Fibroblast of skin of right biceps (primary cell): ENCODE measurements around the gene GNA14.
"Not testable (repeated sequence)": the region's sequence is repeated elsewhere in the genome, so short reads cannot be mapped to it uniquely, and the experiment has no call there.

Experiments used
- DNase-seq: peaks from one replicate; pipeline ENCODE4 v3.0.0-alpha.2; 2013

The GNA14 gene

GRCh38 chr9:77486463-77486862 is 161.7 kb downstream of the GNA14 start:
- DNase-seq: no peak

DNA sequence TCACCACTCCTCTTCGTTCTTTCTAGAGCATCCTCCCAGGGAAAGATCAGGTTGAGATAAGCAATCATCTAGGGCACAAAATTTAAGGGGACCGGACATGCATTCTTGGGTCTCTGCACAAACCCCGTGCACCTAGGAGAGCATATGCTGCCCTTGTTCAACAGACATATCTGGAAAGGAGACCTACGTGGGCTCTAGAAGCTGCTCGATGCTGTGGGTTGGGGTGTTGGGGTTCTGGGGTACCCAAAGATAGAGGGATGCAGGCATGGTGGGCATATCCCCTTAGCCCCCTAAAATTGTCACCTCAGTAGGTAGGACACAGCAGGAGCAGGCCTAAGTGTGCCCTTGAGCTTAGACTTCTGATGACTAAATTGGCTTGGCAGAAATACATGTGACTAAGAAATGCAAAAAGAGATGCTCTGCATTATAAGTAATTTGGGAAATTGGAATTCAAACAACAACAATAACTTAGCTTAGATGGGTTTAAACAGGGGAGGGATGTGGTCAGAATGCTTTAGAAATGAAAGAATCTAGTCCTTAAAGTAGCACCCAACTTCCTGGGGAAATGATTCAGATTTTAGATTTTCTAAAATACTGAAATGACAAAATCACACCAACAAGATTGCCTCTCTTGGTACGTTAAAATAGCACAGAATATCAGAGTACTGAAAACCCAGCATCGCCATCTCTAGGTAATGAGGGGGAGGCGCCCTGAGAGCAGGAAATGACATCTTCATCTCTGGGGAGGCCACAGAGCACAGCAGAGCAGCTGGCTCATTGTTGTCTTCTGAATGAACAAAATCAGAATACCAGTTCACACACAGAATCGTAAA is 172.3 kb downstream of the GNA14 start:
- DNase-seq: peak; percentile 86

GRCh38 chr9:77474936-77475335 is 173.2 kb downstream of the GNA14 start:
- no peak for DNase-seq

DNA sequence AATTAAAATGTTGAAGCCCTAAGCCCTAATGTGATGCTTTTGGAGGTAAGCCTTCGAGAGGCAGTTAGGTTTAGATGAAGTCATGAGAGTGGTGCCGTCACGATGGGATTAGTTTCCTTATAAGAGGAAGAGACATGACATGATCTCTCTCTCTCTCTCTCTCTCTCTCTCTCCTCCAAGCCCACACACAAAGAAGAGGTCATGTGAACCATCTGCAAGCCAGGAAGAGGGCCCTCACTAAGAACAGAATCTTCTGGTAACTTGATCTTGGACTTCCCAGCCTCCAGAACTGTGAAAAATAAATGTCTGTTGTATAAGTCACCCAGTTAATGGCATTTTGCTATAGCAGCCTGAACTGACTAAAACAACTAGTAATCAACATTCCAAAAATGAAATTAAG is 175.5 kb downstream of the GNA14 start:
- peak; percentile 70 for DNase-seq

- DNase-seq: no peak
These were observed 176.6 kb downstream of the GNA14 start for GRCh38 chr9:77471572-77471971.

- peak; percentile 93 for DNase-seq
These were observed 178.4 kb downstream of the GNA14 start for GRCh38 chr9:77469515-77470231.

DNA sequence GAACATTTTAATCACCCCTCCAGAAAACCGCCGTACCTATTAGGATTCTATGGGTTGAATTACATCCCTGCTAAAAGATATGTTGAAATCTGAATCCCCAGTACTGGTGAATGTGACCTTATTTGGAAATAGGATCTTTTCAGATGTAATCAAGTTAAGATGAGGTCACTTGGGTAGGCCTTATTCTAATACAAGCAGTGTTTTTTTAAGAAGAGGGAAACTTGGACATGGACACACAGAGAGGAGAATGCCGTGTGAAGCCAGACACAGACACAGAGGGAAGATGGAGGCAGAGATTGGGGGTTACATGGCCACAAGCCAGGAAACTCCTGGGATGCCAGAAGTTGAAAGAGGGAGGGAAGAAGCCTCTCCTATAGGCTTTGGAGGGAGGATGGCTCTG is 183.5 kb downstream of the GNA14 start:
- DNase-seq: peak; percentile 84

DNA sequence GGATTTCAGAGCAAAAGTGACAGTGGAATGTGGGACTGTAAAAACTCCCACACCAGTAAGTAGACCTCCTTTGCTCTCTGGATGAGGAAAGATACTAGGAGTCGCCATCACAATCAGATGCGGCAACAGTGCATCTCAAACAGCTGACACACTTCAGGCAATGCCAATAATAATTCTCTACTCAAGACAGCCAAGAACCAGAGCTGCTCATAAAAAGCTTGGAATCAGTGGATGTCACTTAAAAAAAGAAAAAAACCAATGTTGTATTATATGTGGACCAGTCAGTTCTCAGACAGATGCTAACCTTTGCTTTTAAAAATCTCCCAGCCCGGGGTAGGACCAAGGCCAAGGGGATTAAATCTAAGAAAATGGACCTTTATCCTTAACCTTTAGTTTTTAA is 185.0 kb downstream of the GNA14 start:
- no peak for DNase-seq

DNA sequence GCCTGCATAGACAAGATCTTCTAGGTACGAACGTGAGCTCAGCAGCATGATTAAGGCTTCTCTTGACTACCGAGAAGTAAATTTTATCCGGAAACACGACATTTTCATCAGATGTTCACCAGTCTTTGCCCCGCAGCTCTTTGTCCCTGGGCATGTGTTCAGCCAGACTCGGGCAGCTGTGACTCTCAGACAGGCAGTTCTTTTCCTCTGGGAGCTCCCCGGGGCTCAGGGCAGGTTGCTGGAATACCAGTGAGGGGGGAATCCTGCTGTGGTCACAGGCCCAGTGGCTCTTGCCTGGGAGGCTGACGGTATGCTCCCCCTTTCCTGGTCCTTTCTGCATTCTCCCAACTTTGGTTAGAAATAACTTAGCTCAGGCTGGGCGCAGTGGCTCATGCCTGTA is 186.1 kb downstream of the GNA14 start:
- no peak for DNase-seq

DNA sequence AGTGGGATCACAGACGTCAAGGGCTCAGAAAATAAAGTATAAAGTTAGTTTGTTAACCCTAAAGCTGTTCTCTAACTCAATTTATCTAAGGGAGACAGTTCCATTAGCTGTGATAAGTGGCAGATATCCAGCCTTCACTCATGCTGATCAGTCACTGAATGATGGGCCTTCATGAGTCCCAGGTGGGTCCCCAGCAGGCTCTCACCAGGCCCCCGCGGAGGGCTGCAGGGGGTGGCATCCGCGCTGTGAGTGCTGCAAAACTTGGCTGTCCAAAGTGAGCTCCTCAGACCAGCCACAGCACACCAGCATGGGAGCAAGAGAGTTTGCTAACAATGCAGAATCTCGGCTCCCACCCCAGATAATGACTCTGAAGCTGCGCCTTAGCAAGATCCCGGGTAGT is 187.2 kb downstream of the GNA14 start:
- no peak for DNase-seq

GRCh38 chr9:77457916-77458592 is 190.1 kb downstream of the GNA14 start:
- DNase-seq: peak; percentile 74

DNA sequence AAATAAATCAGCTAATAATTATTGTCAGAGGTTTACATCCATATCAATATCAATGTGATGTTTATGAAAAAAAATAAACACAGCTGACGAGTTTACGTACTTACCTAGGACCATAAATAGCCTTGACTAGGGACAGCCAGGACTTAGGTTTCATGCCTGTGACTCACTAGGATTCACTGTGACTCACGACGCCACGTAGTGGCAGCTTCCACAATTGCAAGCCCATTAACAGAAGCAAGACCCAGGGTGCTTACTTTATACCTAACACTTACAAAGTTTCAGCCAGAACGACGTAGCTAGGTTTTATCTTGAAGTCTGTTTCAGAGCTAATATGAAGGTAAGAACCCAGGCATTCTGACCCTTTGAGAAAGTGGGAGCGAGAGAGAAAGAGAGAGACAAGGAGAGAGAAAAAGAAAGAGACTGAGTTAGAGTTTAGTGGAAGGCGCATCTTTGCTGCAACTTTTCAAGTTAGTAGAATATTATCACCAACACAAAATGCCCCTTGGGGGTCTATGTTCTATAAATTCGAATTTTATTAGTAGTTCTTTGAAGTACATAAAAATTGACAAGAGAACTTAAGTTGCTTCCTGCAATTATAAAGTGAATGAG is 191.2 kb downstream of the GNA14 start:
- peak; percentile 86 for DNase-seq

DNA sequence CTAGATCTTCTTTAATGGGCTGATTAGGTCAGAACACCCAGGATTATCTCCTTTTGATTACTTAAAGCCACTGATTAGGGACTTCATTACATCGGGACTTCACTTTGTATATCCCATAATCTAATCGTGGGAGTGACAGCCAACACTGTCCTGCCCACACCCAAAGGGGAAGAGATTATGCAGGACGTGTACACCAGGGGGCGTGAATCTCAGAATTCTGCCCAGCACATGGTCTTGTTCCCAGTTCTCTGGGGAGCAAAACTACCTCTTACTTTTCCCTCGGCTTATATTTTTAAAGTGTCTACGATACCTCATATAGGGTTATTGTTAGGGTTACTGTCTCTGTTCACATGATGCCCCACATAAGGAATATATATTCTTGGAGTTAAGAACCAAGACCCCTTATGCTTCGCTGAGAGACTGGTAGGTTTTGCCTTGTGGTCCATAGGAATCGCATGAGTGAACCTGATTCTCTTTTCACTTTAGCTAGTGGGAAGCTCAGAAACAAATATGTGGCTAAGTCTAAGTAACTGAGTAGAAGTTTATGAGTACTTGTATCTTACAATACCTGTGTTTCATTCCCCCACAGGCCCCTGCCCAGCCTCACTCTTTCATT is 192.7 kb downstream of the GNA14 start:
- no peak for DNase-seq

- peak; percentile 74 for DNase-seq
These were observed 193.5 kb downstream of the GNA14 start for GRCh38 chr9:77454663-77455062.

DNA sequence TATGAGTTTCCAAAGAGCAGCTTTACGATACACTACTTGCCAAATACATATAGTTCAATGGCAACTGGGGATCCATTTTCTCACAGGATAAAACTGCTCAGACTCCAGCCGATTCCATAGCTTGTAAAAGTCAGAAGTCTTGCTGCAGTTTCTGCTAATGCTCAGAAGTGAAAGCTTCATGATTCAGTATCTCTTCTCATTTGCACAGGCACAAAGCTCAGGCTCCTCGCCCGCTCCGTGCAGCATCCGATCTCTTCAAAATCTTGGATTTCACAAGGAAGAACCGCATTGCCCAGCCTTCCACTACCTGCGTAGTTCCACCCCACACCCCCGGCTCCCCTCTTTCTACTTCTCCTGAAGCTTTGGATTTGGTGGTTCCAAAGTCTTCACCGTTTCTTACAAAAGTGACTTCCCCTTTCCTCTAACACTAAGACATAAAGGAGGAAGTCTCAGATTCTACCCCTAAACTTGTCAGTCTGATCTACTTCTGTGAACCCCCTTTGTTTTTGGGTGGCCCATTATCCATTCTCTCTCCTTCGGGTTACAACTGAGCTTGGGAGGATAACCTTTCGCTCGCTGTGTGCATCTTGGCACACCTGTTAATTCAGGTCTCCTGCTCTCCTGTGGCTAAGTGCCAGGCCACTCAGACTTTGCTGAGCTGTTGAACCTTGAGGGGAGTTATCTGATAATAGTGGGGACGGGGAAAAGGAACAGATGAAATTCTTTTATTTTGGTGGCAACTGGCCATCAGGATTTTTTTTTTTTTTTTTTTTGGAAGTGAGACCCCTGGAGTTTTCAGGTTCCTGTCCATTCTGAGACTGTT is 194.1 kb downstream of the GNA14 start:
- DNase-seq: no peak

GRCh38 chr9:77451507-77451906 is 196.6 kb downstream of the GNA14 start:
- no peak for DNase-seq

DNA sequence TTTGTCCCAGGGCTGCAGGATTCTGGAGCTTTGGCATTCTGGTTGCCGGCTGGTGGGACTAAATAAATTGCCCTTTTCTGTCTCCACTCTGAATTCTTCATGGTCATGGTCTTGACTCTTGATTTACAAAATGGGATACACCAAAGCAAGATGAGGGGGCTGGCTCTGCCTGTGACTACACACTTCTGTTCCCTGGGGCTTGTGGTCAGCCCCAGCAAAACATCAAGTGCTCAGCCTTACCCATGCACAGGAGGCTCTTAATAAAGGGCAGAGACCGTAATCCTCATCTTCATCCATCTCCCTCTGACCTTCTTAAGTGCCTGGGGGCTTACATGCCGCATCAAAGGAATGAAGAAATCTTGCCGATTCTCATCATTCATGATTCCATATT is 198.0 kb downstream of the GNA14 start:
- DNase-seq: no peak

DNA sequence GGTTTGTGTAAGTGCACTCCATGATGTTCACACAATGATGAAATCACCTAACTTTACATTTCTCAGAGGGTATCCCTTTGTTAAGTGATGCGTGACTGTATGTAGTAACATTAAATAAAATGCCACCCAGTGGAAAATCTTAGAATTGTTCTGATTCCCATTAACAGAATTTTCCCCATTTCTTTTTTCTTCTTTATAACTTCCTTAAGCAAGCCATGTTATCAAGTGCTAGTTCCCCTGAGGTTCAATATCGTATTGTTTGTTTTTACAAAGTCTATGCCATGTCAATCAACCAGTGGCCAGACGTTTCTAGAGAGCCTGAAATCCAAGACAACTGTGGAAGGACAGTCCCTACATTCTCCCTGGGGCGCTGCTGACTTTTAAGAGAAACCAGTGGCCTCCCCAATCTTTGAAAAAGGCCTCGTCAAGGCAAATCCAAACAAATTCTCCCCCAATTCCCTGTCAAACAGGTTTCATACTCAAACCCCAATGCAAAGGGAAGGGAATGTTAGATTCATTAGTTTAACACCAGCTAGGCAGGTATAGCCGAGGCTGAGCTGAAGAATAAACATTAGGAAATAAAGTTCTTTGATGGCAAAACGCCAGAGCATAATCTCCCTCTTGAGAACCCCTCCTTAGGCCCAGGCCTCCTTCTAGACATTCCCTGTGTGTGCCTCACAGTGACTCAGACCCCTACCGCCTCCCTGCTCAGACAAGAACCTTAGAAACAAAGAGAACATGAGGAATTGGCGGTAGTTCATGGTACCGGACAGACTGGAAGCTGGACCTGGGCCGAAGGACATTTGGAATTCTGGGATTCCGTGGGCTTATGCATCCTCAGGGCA is 198.7 kb downstream of the GNA14 start:
- DNase-seq: peak; percentile 81

GRCh38 chr9:77447646-77448045 is 200.5 kb downstream of the GNA14 start:
- DNase-seq: no peak

- DNase-seq: no peak
These were observed 205.7 kb downstream of the GNA14 start for GRCh38 chr9:77442436-77442835.

GRCh38 chr9:77441124-77441523 is 207.0 kb downstream of the GNA14 start:
- not testable (repeated sequence) for DNase-seq
